K562 (cell line): Measurements from ENCODE around the gene SFTPA2. TPM values are rescaled to one million over a fixed set of nuclear protein-coding genes. Genes with fewer than 3 reads are reported as not detected.
"Not testable (repeated sequence)": the region's sequence is repeated elsewhere in the genome, so short reads cannot be mapped to it uniquely, and the experiment has no call there.

ENCODE experiments used
- ATAC-seq: fragments of 200-7000 bp; cut with Tn5 transposase; 3 replicates; pipeline ENCODE4 v1.9.1; 2020; ENCODE audit warnings: moderate library complexity
- BruUV-seq: library from RNA; stranded (reverse); fragments of 400-500 nt; replicated peaks from 2 replicates; lab custom pipeline; 2021; lab: Mats Ljungman, UMichigan
- CTCF ChIA-PET: fragments of 300-600 bp; formaldehyde crosslinking; extraction: SDS; loops from one replicate; lab custom pipeline; 2021; ENCODE audit warnings: low intra/inter-chr PET ratio; lab: Yijun Ruan, JAX
- POLR2A ChIA-PET: fragments of 300-600, 350-650 bp; sonication (Branson Sonifier 250); formaldehyde crosslinking; extraction: SDS; loops from one replicate; lab custom pipeline; 2021; ENCODE audit warnings: antibody characterized with exemption, inconsistent platforms; lab: Yijun Ruan, JAX
- DNase-seq, 4 experiments: peaks; one replicate each; pipeline versions ENCODE4 v3.0.0 to v3.0.0-alpha.2; 2011 to 2018; ENCODE audit warnings: low spot score in 3 of 4, mixed read lengths in 3 of 4; ENCODE audit errors: extremely low read depth in 1 of 4
- FAIRE-seq: peaks from 2 replicates; lab custom pipeline; 2011; peaks lifted over from hg19 to GRCh38; lab: Jason Lieb, UNC
- H2AFZ ChIP-seq: 2 replicates; pipeline ENCODE4 v1.6.0; 2011; ENCODE audit warnings: low read depth, low read length, control low read depth, inconsistent platforms
- H3K27ac ChIP-seq: fragments of 200-600 bp; 3 replicates; pipeline ENCODE4 v1.8.0; 2011; ENCODE audit warnings: low read depth, mild to moderate bottlenecking, control low read depth, inconsistent platforms, low read length, moderate library complexity, mixed read lengths; ENCODE audit errors: extremely low read depth
- H3K27me3 ChIP-seq, 2 experiments: fragments of 300-600 bp in 1 of 2; 2 replicates in 1 of 2; 3 replicates in 1 of 2; pipeline versions ENCODE4 v1.6.0 to v1.8.0; 2011; ENCODE audit warnings: inconsistent platforms in 2 of 2, low read length in 2 of 2, mild to moderate bottlenecking in 1 of 2, mixed read lengths in 1 of 2, moderate library complexity in 1 of 2; ENCODE audit not compliant: control insufficient read depth in 2 of 2, insufficient read depth in 2 of 2
- H3K36me3 ChIP-seq: fragments of 300-600 bp; 3 replicates; pipeline ENCODE4 v1.8.0; 2011; ENCODE audit warnings: mild to moderate bottlenecking, low read length, inconsistent platforms; ENCODE audit not compliant: control insufficient read depth, insufficient read depth
- H3K4me1 ChIP-seq, 2 experiments: fragments of 200-600 bp in 1 of 2; replicated peaks in 1 of 2; 2 replicates in 1 of 2; 3 replicates in 1 of 2; pipeline versions ENCODE4 v1.5.1 to v1.8.0; 2011; ENCODE audit warnings: inconsistent platforms in 2 of 2, low read length in 2 of 2, mild to moderate bottlenecking in 1 of 2, mixed read lengths in 1 of 2, moderate library complexity in 1 of 2; ENCODE audit not compliant: control insufficient read depth in 2 of 2, insufficient read depth in 2 of 2
- H3K4me2 ChIP-seq: 2 replicates; pipeline ENCODE4 v1.6.1; 2011; ENCODE audit warnings: low read length, control low read depth, inconsistent platforms, mixed read lengths; ENCODE audit not compliant: insufficient read depth
- H3K4me3 ChIP-seq: fragments of 200-600 bp; sonication (generic), shearing (Covaris generic); 2 replicates; pipeline ENCODE4 v1.5.1; 2016; ENCODE audit warnings: control low read depth, inconsistent platforms
- H3K79me2 ChIP-seq: fragments of 200-600 bp; 3 replicates; pipeline ENCODE4 v1.8.0; 2011; ENCODE audit warnings: low read length, inconsistent platforms; ENCODE audit not compliant: control insufficient read depth, insufficient read depth
- H3K9ac ChIP-seq, 2 experiments: 2 replicates each; pipeline versions ENCODE4 v1.6.0 to v1.6.1; 2011; ENCODE audit warnings: low read depth in 2 of 2, low read length in 2 of 2, control low read depth in 1 of 2, inconsistent platforms in 1 of 2, mild to moderate bottlenecking in 1 of 2, mixed read lengths in 1 of 2; ENCODE audit not compliant: insufficient read depth in 1 of 2
- H3K9me1 ChIP-seq: one replicate; pipeline ENCODE4 v1.6.0; 2011; ENCODE audit warnings: inconsistent platforms, mild to moderate bottlenecking, low read length, moderate library complexity; ENCODE audit not compliant: control insufficient read depth, insufficient read depth
- H3K9me3 ChIP-seq: replicated peaks from 2 replicates; pipeline ENCODE4 v1.5.1; 2011; ENCODE audit warnings: low read depth, low read length, inconsistent platforms; ENCODE audit not compliant: control insufficient read depth, insufficient read depth
- H4K20me1 ChIP-seq: replicated peaks from 2 replicates; pipeline ENCODE4 v1.6.1; 2011; ENCODE audit warnings: low read length, inconsistent platforms, mixed read lengths; ENCODE audit not compliant: control insufficient read depth, insufficient read depth
- POLR3A ChIP-seq: IDR thresholded peaks from 2 replicates; pipeline ENCODE4 v1.6.1; 2011; ENCODE audit warnings: borderline replicate concordance, mild to moderate bottlenecking, moderate library complexity; ENCODE audit not compliant: insufficient read length, insufficient read depth; ENCODE audit errors: extremely low read depth
- THRA ChIP-seq: fragments of 450-650 bp; IDR thresholded peaks from 2 replicates; pipeline ENCODE4 v1.6.1; 2017; ENCODE audit warnings: mild to moderate bottlenecking, moderate library complexity
- TRIM24 ChIP-seq, 2 experiments: fragments of 450-650 bp; IDR thresholded peaks; 2 replicates each; pipeline ENCODE4 v1.6.1; 2016
- YBX1 ChIP-seq: fragments of 450-650 bp; IDR thresholded peaks from 2 replicates; pipeline ENCODE4 v1.7.1; 2016; ENCODE audit warnings: mild to moderate bottlenecking
- WGBS: fragments of 100-300 bp; shearing (Covaris generic); methylation state at CpG from one replicate; pipeline ENCODE4 v1.1.6; 2016; ENCODE audit warnings: low coverage, mixed read lengths; ENCODE audit not compliant: insufficient coverage; ENCODE audit errors: missing lambda C conversion rate; 5-methylcytosine and 5-hydroxymethylcytosine counted together
- in situ Hi-C: fragments of 300-500 bp; cut with MboI; formaldehyde crosslinking; loops from 4 replicates; pipeline ENCODE4 v1.15.0; 2018; ENCODE audit warnings: inconsistent platforms, mixed read lengths
- intact Hi-C: fragments of 100-400 bp; cut with micrococcal nuclease; formaldehyde crosslinking; loops from 2 replicates; pipeline ENCODE4 v1.14.2; 2022
- polyA plus RNA-seq, 8 experiments: library from polyadenylated mRNA; depleted of rRNA in 4 of 8; stranded (reverse) in 5 of 8; unstranded in 3 of 8; fragments of >200 nt; fragmentation: Nextera tagmentation in 2 of 8; fragmentation: Illumina TruSeq in 1 of 8; extraction: Ambion mirVana in 2 of 8; extraction: Trizol in 1 of 8; gene quantifications; 2 replicates each; pipeline versions ENCODE4 v1.2.1 to v1.2.3, GENCODE V29; 2011 to 2014; ENCODE audit warnings: inconsistent platforms in 1 of 8, missing spikeins in 1 of 8
- total RNA-seq, 7 experiments: library from RNA; depleted of rRNA in 6 of 7; stranded (reverse); fragments of >200 nt in 6 of 7; fragmentation: Illumina TruSeq in 2 of 7; extraction: Trizol in 2 of 7; gene quantifications; 2 replicates each; pipeline versions ENCODE4 v1.2.1 to v1.2.3, GENCODE V29; 2011 to 2021; ENCODE audit warnings: low replicate concordance in 1 of 7

The SFTPA2 gene
- total and polyA plus RNA-seq, 9 of the 15 experiments (the other 6 are each of a cell fraction or from before 2014, with no cell fraction given): 4.1 TPM; not detected in 8

GRCh38 chr10:79583488-79584024, 23.3 kb upstream of the SFTPA2 start:
- Histone ChIP-seq H3K9ac (no peak overlapping the region), H2AFZ (no peak overlapping the region), H3K4me1 (no peaks in the 10 kb centered on the region), H4K20me1 (no peaks in the 10 kb centered on the region), H3K9me1 (no peaks in the 10 kb centered on the region), H3K4me2 (no peak overlapping the region), H3K27ac (no peak overlapping the region), H3K79me2 (no peaks in the 10 kb centered on the region), H3K9me3 (no peaks in the 10 kb centered on the region), H3K4me3 (no peak overlapping the region), H3K27me3 (peaks cover 0 to 22% of the 10 kb centered on the region in 2 experiments; a peak in 3 of 5 replicates), H3K36me3 (no peaks in the 10 kb centered on the region)
- ChIA-PET CTCF (no interaction called here), POLR2A (no interaction called here)
- in situ Hi-C loops (no loop called here), intact Hi-C loops (no loop called here)
- ATAC-seq (no peak), DNase-seq (no peak), FAIRE-seq (no peak)
- WGBS: 7% methylated on average over 7 of the region's 7 CpGs
- BruUV-seq: no TSS peak
- no peak for TF ChIP-seq THRA
- TF ChIP-seq POLR3A: no peak
- no peak for TF ChIP-seq TRIM24 (IDR thresholded peaks at IDR 0.05)
- TF ChIP-seq YBX1: no peak

GRCh38 chr10:79582954-79583353, 22.7 kb upstream of the SFTPA2 start:
- H2AFZ ChIP-seq, DNase-seq, CTCF ChIA-PET, H3K9me3 ChIP-seq, H3K27ac ChIP-seq, H3K79me2 ChIP-seq, POLR2A ChIA-PET, H4K20me1 ChIP-seq, H3K4me2 ChIP-seq, intact Hi-C loops, H3K36me3 ChIP-seq, BruUV-seq, H3K4me1 ChIP-seq, H3K4me3 ChIP-seq, H3K9me1 ChIP-seq, H3K9ac ChIP-seq, in situ Hi-C loops, ATAC-seq: not testable (repeated sequence)
- H3K27me3 ChIP-seq: peaks cover 0 to 22% of the 10 kb centered on the region in 2 experiments; a peak in 3 of 5 replicates
- peak; percentile 51 for FAIRE-seq
- WGBS: 0% methylated on average over 3 of the region's 6 CpGs
